Colonic mucosa (tissue), 4 donors: ENCODE measurements around the gene POLR2L. TPM values are rescaled to one million over a fixed set of nuclear protein-coding genes. Genes with fewer than 3 reads are reported as not detected.

Source experiments
- DNase-seq: peaks from one replicate; pipeline ENCODE4 v3.0.0-alpha.2; 2020
- H3K27ac ChIP-seq: fragments of 200-600 bp; one replicate; pipeline ENCODE4 v1.8.0; 2021
- H3K27me3 ChIP-seq: fragments of 200-600 bp; one replicate; pipeline ENCODE4 v1.8.0; 2021
- H3K36me3 ChIP-seq: fragments of 200-600 bp; one replicate; pipeline ENCODE4 v1.8.0; 2021
- H3K4me1 ChIP-seq: fragments of 200-600 bp; one replicate; pipeline ENCODE4 v1.8.0; 2021; ENCODE audit warnings: mild to moderate bottlenecking
- H3K4me3 ChIP-seq: fragments of 200-600 bp; one replicate; pipeline ENCODE4 v1.8.0; 2021
- H3K9ac ChIP-seq, 2 donors: one replicate each; pipeline ENCODE4 v1.7.0; 2013; ENCODE audit warnings: control low read depth in 2 of 2, low read depth in 2 of 2, low read length in 2 of 2
- H3K9me3 ChIP-seq: fragments of 200-600 bp; one replicate; pipeline ENCODE4 v1.8.0; 2021
- intact Hi-C: fragments of 100-400 bp; cut with DNase I; formaldehyde crosslinking; loops from one replicate; pipeline ENCODE4 v1.14.1; 2022
- total RNA-seq, 2 donors: library from RNA; stranded (reverse); fragmentation: NEBNext Ultra II Directional in 1 of 2; extraction: Animal tissue kit (Norgen Biotek cat#: 25700) in 1 of 2; gene quantifications; one replicate each; pipeline ENCODE4 v1.2.1, GENCODE V29; 2021
- TF ChIP-seq, protein P1 (sequence below): fragments of 200-600 bp; IDR thresholded peaks from one replicate; pipeline ENCODE4 v1.8.0; 2022; ENCODE audit warnings: antibody characterized with exemption, mild to moderate bottlenecking
- donor health status: healthy.
- donor health status: DM: no; HTN: no; CAD: no.
- donor health status: DM: no; HTN: no; CAD: no.

The POLR2L gene
- total RNA-seq, 2 donors from 2014 or later = 77.4 to 181 TPM

DNA sequence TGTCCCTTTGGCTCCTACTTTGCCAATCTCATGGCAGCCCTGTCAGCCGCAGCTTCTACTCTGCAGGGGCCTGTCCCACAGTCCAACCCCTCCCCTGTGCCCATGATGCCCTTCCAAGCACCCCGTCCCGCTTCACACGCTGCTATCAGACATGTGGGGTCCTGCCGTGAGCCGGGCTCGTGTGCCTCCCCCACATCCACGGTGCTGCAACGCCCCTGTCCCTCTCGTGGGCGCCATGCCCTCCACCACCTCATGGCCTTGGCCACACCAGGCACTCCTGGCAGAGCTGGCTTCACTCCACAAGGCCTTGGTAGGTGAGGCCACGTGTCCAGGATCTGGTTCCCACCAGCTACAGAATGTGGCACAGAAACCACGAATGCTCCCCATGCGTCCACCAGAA is 45.3 kb upstream of the POLR2L start:
- intact Hi-C loops = no loop called here
- H3K27me3 ChIP-seq = no peaks in the 10 kb centered on the region
- H3K9ac ChIP-seq = no peak overlapping the region
- no peak overlapping the region for H3K4me3 ChIP-seq
- no peaks in the 10 kb centered on the region for H3K36me3 ChIP-seq
- H3K4me1 ChIP-seq = no peaks in the 10 kb centered on the region
- TF ChIP-seq, protein P1, sequence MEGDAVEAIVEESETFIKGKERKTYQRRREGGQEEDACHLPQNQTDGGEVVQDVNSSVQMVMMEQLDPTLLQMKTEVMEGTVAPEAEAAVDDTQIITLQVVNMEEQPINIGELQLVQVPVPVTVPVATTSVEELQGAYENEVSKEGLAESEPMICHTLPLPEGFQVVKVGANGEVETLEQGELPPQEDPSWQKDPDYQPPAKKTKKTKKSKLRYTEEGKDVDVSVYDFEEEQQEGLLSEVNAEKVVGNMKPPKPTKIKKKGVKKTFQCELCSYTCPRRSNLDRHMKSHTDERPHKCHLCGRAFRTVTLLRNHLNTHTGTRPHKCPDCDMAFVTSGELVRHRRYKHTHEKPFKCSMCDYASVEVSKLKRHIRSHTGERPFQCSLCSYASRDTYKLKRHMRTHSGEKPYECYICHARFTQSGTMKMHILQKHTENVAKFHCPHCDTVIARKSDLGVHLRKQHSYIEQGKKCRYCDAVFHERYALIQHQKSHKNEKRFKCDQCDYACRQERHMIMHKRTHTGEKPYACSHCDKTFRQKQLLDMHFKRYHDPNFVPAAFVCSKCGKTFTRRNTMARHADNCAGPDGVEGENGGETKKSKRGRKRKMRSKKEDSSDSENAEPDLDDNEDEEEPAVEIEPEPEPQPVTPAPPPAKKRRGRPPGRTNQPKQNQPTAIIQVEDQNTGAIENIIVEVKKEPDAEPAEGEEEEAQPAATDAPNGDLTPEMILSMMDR = no peak
- H3K9me3 ChIP-seq = no peaks in the 10 kb centered on the region
- H3K27ac ChIP-seq = no peak overlapping the region
- no peak for DNase-seq

DNA sequence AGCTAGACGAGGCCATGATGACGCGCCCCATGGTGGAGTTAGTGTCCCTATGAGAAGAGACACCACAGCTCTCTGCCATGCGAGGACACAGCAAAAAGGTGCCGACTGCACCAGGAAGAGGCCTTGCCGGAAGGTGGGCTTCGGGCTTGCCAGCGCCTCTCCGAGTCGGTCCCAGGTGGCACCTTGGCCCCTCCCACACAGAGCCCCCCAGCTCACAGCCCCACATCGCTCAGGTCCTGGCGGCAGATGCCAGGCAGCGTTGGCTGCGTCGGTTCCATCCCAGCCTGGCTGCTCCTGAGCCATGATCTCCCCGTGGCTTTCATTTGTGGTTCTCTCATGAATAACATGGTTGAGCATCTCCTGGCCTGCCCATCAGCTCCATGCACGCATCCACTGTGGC is 44.2 kb upstream of the POLR2L start:
- H3K9me3 ChIP-seq = no peaks in the 10 kb centered on the region
- no peaks in the 10 kb centered on the region for H3K27me3 ChIP-seq
- intact Hi-C loops = no loop called here
- H3K4me3 ChIP-seq = no peak overlapping the region
- TF ChIP-seq, protein P1 = no peak
- no peak overlapping the region for H3K27ac ChIP-seq
- no peaks in the 10 kb centered on the region for H3K36me3 ChIP-seq
- no peak for DNase-seq
- no peak overlapping the region for H3K9ac ChIP-seq
- no peaks in the 10 kb centered on the region for H3K4me1 ChIP-seq

DNA sequence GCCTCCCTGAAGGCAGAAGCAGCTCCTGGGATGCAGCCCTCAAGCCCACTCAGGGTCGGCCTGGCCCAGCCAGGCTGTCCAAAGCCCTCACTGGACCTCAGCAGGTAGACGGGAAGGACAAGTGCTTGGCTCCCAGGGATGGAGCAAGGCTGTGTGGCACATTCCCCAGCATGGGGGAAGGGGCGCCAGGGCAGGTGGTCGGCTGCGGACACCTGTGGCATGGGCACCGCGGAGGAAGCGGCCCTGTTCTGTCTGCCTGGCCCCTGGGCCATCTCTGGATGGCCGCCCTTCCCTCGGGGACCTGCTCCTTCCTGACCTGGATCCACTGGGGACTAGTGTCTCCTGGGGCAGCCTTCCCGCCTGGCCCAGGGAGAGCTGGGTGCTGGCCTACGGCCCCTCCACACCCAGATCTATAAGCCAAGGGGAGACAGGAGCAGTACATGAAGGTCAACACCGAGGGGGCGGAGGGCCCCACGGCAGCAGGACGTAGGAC is 42.3 kb upstream of the POLR2L start:
- Histone ChIP-seq H3K36me3 (no peaks in the 10 kb centered on the region), H3K9ac (no peak overlapping the region), H3K4me1 (no peaks in the 10 kb centered on the region), H3K9me3 (no peaks in the 10 kb centered on the region), H3K27ac (no peak overlapping the region), H3K27me3 (no peaks in the 10 kb centered on the region), H3K4me3 (no peak overlapping the region)
- intact Hi-C loops = no loop called here
- TF ChIP-seq, protein P1 = no peak
- DNase-seq = no peak

DNA sequence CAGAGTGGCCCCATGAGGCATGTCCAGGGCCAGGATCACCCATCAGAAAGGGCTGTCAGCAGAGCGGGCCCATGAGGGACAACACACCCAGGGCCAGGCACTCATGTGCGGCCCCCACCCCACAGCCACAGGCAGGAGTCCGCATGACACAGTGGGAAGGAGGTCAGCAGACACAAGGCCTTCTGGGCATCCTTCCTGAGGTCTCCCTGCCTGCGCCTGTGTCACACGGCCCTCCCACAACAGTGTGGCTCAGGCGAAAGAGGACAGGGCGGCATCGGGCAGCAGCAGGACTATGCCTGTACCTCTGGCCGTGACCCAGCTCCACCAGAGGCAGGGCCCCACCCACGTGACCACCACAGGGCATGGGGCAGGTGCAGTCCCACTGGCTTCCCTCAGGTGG is 41.2 kb upstream of the POLR2L start:
- intact Hi-C loops = no loop called here
- Histone ChIP-seq H3K4me1 (no peaks in the 10 kb centered on the region), H3K9ac (no peak overlapping the region), H3K4me3 (no peak overlapping the region), H3K27ac (no peak overlapping the region), H3K27me3 (no peaks in the 10 kb centered on the region), H3K36me3 (no peaks in the 10 kb centered on the region), H3K9me3 (no peaks in the 10 kb centered on the region)
- no peak for DNase-seq
- TF ChIP-seq, protein P1 = no peak

DNA sequence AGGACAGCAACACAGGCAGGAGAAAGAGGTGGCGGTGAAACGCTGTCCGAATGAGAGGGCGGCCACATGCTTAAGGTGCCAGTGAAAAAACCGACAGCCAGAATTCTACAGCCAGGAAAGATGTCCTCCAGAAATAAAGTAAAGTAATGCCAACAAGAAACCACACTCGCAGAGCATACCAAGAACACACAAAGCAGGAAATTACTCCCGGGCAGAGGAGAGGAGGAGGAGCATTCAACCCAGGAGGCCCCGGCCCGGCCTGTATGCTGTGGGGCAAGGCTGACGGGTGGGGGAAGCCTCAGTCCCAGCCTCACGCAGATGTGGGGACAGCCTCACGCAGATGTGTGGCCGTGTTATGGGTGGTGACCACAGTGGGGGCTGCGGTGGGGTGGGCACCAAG is 40.3 kb upstream of the POLR2L start:
- no peaks in the 10 kb centered on the region for H3K4me1 ChIP-seq
- H3K9ac ChIP-seq = no peak overlapping the region
- DNase-seq = no peak
- no peak overlapping the region for H3K4me3 ChIP-seq
- H3K9me3 ChIP-seq = no peaks in the 10 kb centered on the region
- H3K27ac ChIP-seq = no peak overlapping the region
- no peaks in the 10 kb centered on the region for H3K27me3 ChIP-seq
- intact Hi-C loops = no loop called here
- no peaks in the 10 kb centered on the region for H3K36me3 ChIP-seq
- TF ChIP-seq, protein P1 = no peak

DNA sequence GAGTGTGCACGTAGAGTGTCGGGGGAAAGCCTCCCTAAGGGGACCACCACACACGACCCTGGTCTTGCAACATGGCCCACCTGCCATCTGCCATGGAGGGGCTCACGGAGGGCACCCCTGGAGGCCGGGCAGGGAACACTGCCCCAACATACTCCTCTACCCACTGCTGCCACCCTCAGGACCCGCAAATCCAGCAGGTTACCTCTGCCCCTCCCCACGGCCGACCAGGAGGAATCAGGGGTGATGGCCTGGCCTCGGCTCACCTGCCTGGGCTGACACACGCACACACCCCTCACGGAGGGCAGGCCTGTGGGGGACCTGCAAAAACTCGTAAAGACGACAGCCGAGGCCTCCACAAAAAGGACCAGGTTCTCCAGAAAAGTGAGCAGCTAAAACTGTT is 38.1 kb upstream of the POLR2L start:
- intact Hi-C loops = no loop called here
- TF ChIP-seq, protein P1 = no peak
- DNase-seq = no peak
- Histone ChIP-seq H3K9ac (no peak overlapping the region), H3K4me1 (no peaks in the 10 kb centered on the region), H3K36me3 (no peaks in the 10 kb centered on the region), H3K9me3 (no peaks in the 10 kb centered on the region), H3K27me3 (no peaks in the 10 kb centered on the region), H3K4me3 (no peak overlapping the region), H3K27ac (no peak overlapping the region)
